Right lung (tissue), 5 donors: ENCODE measurements around the gene GABRB2. TPM values are rescaled to one million over a fixed set of nuclear protein-coding genes. Genes with fewer than 3 reads are reported as not detected.

Experiments
- DNase-seq, 2 donors: peaks; one replicate each; pipeline ENCODE4 v3.0.0-alpha.2; 2013
- polyA plus RNA-seq, 5 donors: library from polyadenylated mRNA; unstranded; fragments of 120-200 nt; gene quantifications; one replicate each; pipeline versions ENCODE4 v1.2.1 to v1.2.3, GENCODE V29; 2013; ENCODE audit warnings: inconsistent platforms in 1 of 5, low replicate concordance in 1 of 5; ENCODE audit not compliant: insufficient read length in 5 of 5, insufficient read depth in 1 of 5

GABRB2 gene
- polyA plus RNA-seq, 5 donors: 1.1 to 2.9 (median 1.8) TPM

DNA sequence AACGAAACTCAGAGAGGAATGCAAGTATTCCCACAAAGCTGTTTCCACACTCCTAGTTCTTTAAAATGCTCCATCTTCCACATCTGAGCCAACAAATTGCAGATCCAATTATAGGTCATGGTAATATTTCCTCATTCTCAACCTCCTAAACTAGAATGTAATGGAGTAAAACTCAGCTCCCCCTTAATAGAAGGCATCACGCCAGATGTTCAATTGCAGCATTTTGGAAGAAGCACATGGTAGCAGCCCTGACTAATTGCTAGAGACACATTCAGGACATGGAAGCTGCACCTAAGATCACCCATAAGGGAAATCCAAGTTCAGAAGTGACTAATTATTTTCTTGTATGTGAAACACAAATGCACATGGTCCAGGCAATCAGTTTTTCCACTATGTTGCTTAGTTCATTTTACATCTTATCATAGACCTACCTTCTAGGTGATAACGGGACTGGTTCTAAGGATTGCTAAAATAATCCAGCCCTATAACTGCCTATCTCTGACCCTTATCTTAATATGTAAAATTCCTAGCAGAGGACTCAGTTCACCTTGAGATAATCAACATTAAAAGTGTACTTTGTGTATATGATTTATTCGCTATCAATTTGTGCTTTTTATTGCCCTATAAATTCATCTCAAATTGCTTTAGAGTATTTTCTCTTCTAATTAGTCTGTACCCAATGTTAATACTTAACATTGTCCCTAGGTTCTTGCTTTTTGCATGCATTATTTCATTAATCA is 75.1 kb downstream of the GABRB2 start:
- peak; percentile 0 to 2 for DNase-seq

GRCh38 chr5:161467703-161468102 is 78.8 kb downstream of the GABRB2 start:
- no peak for DNase-seq

DNA sequence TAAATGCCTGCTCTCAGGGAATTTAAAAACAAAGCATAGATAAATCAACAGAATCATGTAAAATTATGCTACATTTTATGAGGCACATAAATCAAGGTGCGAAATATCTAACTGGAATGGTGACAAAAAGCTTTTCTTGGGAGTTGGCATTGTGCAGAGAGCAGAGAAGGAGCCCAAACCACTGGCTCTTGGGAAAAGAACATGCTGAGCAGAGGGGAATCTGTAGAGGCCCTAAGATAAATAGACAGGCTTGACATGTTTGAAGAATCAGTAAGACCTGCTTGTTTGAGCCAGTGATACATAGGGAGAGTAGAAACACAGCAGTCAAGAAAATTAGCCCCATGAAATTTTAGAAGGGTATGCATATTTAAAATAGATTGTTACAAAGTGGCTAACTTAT is 85.8 kb downstream of the GABRB2 start:
- no peak for DNase-seq

- DNase-seq: no peak
Measured at GRCh38 chr5:161446655-161447054, 99.9 kb downstream of the GABRB2 start.

GRCh38 chr5:161442471-161442870 is 104.1 kb downstream of the GABRB2 start:
- DNase-seq: no peak

DNA sequence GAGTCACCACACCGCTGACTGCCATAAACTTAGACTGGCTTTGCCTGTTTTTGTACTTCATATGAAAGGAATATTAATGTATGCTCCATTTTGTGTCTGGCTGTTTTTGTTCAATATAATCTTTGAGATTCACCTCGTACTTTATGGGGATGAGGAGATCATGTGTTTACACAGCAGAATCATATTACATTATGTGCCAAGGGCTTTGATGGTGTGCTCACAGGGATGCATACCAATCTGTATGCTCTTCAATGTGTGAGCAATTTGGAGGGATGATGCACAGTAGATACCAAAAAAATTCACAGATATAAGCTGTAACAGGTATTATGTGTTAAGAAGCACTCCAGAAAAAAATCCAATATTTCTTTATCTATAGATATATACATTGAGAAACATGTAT is 113.7 kb downstream of the GABRB2 start:
- DNase-seq: no peak

DNA sequence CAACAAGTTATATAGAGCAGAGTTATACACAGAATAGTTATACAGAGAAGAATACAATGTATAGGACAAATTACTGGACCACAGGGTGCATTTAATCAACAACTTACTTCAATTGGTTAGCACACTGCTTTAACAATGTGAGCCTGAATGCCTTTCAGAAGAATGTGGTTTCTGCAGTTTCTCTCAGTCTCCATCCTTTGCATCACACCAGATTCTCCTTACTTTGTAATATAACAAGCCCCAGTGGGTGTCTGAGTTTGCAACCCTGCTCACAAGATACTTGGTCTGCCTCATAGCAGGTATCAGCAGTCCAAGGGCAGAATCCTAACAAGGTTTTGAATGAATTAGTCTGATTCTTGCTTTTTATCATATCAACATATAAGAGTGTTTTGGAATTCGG is 114.6 kb downstream of the GABRB2 start:
- no peak for DNase-seq

- DNase-seq: no peak
Measured at GRCh38 chr5:161421067-161421466, 125.5 kb downstream of the GABRB2 start.

GRCh38 chr5:161420521-161420920 is 126.0 kb downstream of the GABRB2 start:
- no peak for DNase-seq

GRCh38 chr5:161414896-161415295 is 131.6 kb downstream of the GABRB2 start:
- DNase-seq: no peak

GRCh38 chr5:161414037-161414436 is 132.5 kb downstream of the GABRB2 start:
- no peak for DNase-seq

DNA sequence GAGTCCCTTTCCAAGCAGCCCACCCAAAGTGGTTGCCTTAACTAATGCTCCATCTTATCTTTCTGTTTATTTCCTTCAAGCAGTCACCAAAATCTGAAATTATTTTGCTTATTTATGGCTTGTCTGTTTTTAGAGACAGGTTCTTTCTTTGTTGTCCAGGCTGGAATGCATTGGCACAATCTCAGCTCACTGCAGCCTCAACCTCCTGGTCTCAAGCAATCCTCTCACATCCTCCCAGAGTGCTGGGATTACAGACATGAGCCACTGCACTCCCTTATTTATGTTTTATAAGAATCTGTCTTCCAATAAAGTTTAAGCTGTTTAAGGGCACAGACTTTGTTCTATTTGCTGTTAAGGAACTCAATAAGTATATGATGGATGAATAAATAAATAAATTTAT is 133.7 kb downstream of the GABRB2 start:
- no peak for DNase-seq

DNA sequence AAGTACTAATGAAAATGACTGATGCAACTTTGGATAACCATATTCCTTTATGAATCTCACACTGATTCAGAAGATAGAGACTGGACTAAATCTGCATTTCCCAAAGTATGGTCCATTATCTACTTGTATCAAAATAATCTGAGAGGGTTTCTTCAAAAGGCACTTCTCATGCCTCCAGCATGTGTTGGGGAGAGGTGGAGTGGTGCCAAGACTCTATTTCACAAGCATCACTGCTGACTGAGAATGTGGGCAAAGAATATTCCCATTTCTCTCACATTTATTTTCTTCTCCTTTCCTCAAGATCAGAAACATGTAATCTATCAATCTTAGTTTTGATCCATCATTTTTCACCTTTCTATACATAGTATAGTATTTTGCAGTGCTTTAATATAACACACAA is 135.4 kb downstream of the GABRB2 start:
- peak in 1 of 2 donors; percentile 1 for DNase-seq

GRCh38 chr5:161410640-161411039 is 135.9 kb downstream of the GABRB2 start:
- no peak for DNase-seq

DNA sequence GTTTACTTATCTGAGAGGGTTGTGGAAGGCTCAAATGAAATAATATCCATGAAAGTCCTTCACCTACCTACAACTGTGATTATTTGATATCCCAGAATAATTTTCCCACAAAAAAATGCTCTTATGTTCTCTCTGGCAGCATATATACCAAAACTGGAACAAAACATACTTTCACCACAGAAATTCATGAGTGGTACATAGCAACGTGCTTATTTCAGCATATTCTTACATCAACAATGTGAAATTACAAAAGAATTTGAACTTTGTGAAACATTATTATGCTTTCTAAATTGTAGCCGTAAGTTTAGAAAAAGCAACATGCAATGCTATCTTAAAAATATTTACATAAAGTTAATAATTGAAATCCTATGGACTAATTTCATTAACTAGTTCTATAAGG is 137.1 kb downstream of the GABRB2 start:
- peak; percentile 5 to 19 for DNase-seq

GRCh38 chr5:161406880-161407279 is 139.6 kb downstream of the GABRB2 start:
- no peak for DNase-seq

- no peak for DNase-seq
Measured at GRCh38 chr5:161403996-161404395, 142.5 kb downstream of the GABRB2 start.

- no peak for DNase-seq
Measured at GRCh38 chr5:161403121-161403520, 143.4 kb downstream of the GABRB2 start.

GRCh38 chr5:161400583-161400982 is 145.9 kb downstream of the GABRB2 start:
- DNase-seq: no peak

DNA sequence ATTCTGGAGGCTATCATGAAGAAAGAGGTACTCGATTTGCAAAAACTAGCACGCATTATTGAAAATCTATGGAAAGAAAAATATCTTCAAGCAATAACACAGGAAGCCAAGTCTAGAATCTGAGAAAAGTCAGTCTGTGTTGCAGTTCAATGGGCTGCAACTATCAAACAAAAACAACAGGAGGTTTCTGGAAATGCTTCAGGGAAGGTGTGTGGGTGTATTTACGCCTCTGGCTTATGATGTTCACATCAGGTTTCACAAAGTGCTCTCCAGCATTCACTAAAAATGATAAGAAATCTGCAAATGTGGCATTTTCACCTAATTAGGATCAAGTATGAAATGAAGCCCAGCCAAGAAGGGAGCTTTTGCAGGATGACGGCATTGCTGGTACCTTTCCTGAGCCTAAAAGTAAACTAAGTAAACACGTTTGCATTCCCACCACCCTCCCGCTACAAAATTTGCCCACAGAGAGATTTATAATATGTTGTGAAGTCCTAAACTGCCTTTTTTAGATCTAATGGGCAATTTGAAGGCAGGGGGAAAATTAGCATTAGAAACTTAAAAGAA is 146.4 kb downstream of the GABRB2 start:
- DNase-seq: peak in 1 of 2 donors; percentile 8

- DNase-seq: no peak
Measured at GRCh38 chr5:161397448-161397847, 149.1 kb downstream of the GABRB2 start.

DNA sequence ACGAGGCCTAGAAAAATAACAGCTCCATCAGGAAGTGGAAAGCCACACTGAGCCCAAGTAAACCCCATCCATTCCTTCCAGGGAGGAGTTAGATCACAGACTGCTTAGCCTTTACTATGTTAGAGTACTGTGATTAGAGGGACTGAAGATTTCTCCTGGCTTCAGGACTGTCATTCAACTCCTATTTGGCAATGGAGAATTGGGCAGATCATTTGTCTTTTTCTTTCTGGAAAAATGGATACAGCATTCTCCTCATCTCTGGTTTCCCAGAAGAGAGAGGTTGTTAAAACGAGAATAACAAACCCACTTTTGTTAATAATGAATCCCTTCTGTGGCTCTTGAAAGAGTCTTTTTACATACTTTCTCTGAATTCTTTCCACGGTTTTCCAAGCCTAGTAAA is 150.4 kb downstream of the GABRB2 start:
- no peak for DNase-seq

GRCh38 chr5:161391724-161392123 is 154.8 kb downstream of the GABRB2 start:
- no peak for DNase-seq

DNA sequence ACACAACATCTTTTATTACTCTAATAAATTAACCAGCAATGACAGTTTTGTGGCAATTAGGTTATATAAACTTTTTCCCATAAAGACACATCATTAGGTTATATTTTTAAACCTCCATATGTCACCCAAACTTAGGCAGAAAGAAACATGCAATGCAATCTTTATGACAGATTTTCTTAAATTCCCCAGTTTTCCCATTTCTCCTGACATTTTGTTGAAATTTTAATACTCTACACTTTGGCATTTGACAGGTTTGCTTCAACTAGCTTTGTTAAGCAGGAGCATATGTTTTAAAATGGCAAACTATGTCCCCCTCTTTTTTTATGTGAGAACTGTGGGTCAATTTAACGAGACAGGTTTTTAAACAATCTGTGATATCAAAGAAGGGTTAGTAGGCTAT is 155.5 kb downstream of the GABRB2 start:
- no peak for DNase-seq
